Progenitor cell of endocrine pancreas (in vitro differentiated cells): Measurements from ENCODE around the gene MAPKAPK2. TPM values are rescaled to one million over a fixed set of nuclear protein-coding genes. Genes with fewer than 3 reads are reported as not detected.

Experiments
- DNase-seq: peaks from one replicate; pipeline ENCODE4 v3.0.0; 2021; ENCODE audit warnings: low spot score; ENCODE audit not compliant: unreplicated experiment
- H3K27ac Mint-ChIP-seq: 2 replicates; pipeline ENCODE4 v1.8.0; 2021; ENCODE audit warnings: mild to moderate bottlenecking, moderate library complexity, mixed read lengths
- H3K27me3 Mint-ChIP-seq: 2 replicates; pipeline ENCODE4 v1.8.0; 2021; ENCODE audit warnings: mixed read lengths
- H3K36me3 Mint-ChIP-seq: 2 replicates; pipeline ENCODE4 v1.8.0; 2022; ENCODE audit warnings: mixed read lengths; ENCODE audit not compliant: insufficient read depth
- H3K4me1 Mint-ChIP-seq: 2 replicates; pipeline ENCODE4 v1.8.0; 2021; ENCODE audit warnings: low read depth, mixed read lengths
- H3K4me3 Mint-ChIP-seq: 2 replicates; pipeline ENCODE4 v1.8.0; 2021; ENCODE audit warnings: low read depth, mild to moderate bottlenecking, moderate library complexity, mixed read lengths
- H3K9me3 Mint-ChIP-seq: 2 replicates; pipeline ENCODE4 v1.8.0; 2021; ENCODE audit warnings: low read depth, mixed read lengths
- CTCF ChIP-seq: fragments of 200-600 bp; sonication (generic); IDR thresholded peaks from one replicate; pipeline ENCODE4 v1.5.0; 2021; ENCODE audit warnings: antibody characterized with exemption, mild to moderate bottlenecking; ENCODE audit not compliant: unreplicated experiment
- total RNA-seq: library from RNA; stranded (reverse); gene quantifications from 2 replicates; pipeline ENCODE4 v1.2.1, GENCODE V29; 2021

The MAPKAPK2 gene
- total RNA-seq, 1 donor from 2014 or later, result 60.8 TPM

DNA sequence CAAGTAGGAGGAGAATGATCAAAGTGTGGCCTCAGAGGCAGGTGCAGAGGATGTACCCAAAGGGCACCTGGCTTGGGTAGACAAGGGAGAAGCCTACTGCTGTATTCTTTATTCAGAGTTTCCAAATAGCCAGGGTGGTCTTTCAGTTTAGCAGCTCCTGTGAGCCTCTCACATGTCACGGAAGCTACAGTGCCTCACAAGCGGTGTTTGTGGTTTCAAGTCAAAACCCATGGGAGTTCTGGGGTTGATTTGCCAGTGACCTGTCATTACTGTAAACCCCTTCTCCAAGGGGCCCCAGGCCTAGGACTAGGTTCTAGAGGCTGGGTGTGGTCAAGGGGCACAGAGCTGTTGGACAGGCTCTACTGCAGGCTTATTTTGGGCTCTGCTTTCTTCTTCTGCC is 97.7 kb downstream of the MAPKAPK2 start:
- H3K4me1 Mint-ChIP-seq, result no peaks in the 10 kb centered on the region
- H3K9me3 Mint-ChIP-seq, result no peaks in the 10 kb centered on the region

GRCh38 chr1:206783506-206783905 is 98.8 kb downstream of the MAPKAPK2 start:
- Mint-ChIP-seq H3K9me3 (no peaks in the 10 kb centered on the region), H3K27me3 (peaks cover 20% of the 10 kb centered on the region), H3K4me3 (no peak overlapping the region), H3K36me3 (no peaks in the 10 kb centered on the region), H3K27ac (no peak overlapping the region), H3K4me1 (no peaks in the 10 kb centered on the region)
- TF ChIP-seq CTCF, result no peak
- DNase-seq, result no peak

More for the DNA sequence above, 97.7 kb downstream of the MAPKAPK2 start:
- DNase-seq, result no peak
- Mint-ChIP-seq H3K27ac (no peak overlapping the region), H3K4me3 (no peak overlapping the region), H3K27me3 (peaks cover 15% of the 10 kb centered on the region), H3K36me3 (no peaks in the 10 kb centered on the region)
- TF ChIP-seq CTCF, result no peak

Other genes with a start within 250 kb of the MAPKAPK2 start
- gene IKBKE, start 214.4 kb upstream of the MAPKAPK2 start, total RNA-seq, result 5.1 and 6.4 TPM in 2 replicates
- 7.0 and 7.9 TPM in 2 replicates for gene RASSF5, start 177.4 kb upstream of the MAPKAPK2 start, total RNA-seq
- gene EIF2D, start 72.4 kb upstream of the MAPKAPK2 start, total RNA-seq, result 36.8 and 39.5 TPM in 2 replicates
- 8.4 and 9.1 TPM in 2 replicates for gene DYRK3, start 49.4 kb upstream of the MAPKAPK2 start, total RNA-seq
- gene IL19, start 85.9 kb downstream of the MAPKAPK2 start, total RNA-seq, result not detected in 2 replicates
- not detected in 2 replicates for gene IL10, start 87.6 kb downstream of the MAPKAPK2 start, total RNA-seq
- gene IL20, start 180.7 kb downstream of the MAPKAPK2 start, total RNA-seq, result not detected in 2 replicates
- gene IL24, start 212.5 kb downstream of the MAPKAPK2 start, total RNA-seq, result not detected in 2 replicates
- gene FCMR, start 237.0 kb downstream of the MAPKAPK2 start, total RNA-seq, result not detected in 2 replicates